GM19467 (cell line): ENCODE measurements around the gene VPS13D.

Experiments used
- ATAC-seq: cut with Tn5 transposase; IDR thresholded peaks from one replicate; pipeline ENCODE4 v1.9.1; 2021; ENCODE audit warnings: mild to moderate bottlenecking, moderate library complexity; ENCODE audit not compliant: unreplicated experiment

VPS13D gene

DNA sequence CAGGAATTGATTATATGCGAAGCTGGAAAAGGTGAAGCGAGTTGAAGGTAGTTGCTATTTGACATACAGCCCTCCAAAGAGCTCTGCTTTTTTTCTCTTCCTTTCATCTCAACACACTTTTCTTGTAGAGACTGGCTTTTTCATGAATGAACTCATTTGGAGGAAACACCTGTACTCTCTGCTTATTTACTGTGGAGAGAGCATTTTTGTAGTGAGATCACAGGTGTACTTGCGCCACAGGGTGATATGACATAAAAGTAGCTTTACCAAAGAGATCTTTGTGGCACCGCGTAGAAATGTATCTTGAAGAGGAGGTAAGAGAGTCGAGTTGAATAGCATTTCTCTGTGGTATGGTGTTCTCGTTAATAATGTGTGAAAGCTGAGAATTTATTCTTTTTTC lies 187.6 kb downstream of the VPS13D start:
- ATAC-seq: no peak

DNA sequence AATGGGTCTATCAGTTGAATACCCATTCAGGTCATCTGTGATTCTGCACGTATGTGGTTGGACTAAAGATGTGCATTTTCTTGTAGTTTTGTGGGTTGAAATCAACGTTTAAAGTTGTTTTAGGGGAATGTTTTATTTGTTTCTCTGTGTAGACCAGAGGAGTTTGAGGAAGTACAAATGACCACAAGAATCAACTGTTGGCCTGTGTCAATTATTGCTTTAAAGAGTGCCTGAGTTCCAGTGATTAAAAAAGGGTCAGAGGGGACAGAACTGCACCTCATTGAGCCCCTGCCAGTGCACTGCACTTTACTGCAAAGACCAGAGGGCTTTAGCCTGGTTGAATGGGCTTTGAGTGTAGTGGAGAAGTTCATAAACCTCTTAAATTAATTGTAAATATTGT lies 190.3 kb downstream of the VPS13D start:
- ATAC-seq: no peak

DNA sequence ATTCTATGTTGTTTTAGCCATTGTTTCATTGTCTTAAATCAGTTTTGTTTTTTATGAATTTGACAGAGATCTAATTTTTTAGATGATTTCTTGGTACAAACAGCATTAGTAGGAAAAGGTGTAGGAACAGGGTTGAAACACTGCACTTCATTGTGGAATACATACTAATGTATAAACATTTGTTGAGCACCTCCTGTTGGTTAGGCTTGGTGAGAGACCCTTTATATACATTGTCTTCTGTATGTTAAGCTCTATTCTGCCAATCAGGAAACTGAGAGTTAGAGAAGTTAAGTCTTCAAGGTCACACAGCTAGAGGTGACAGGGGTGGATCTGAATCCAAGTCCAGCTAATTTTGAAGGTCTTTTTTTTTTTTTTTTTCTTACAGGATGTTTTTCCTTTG lies 192.7 kb downstream of the VPS13D start:
- ATAC-seq: no peak

DNA sequence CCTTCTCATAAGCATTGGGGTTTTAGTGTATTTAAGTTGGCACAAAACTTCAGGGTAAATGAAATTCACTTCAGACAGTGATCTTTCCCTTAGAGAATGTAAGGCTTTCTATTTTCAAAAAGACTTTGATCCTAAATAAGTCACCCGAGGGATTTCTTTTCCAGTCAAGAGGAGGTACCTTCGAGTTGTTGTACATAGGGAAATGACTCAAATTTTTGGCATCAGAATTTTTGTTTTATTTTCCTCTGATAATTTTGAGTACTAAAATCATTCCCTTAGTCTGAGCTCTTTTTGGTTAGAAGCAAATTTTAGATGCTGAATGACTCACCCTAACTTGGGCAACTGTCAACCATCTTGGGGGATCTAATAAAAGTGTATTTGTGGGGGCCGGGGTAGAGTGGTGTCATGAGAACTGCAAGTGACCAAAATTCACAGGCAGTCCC lies 194.3 kb downstream of the VPS13D start:
- no peak for ATAC-seq

DNA sequence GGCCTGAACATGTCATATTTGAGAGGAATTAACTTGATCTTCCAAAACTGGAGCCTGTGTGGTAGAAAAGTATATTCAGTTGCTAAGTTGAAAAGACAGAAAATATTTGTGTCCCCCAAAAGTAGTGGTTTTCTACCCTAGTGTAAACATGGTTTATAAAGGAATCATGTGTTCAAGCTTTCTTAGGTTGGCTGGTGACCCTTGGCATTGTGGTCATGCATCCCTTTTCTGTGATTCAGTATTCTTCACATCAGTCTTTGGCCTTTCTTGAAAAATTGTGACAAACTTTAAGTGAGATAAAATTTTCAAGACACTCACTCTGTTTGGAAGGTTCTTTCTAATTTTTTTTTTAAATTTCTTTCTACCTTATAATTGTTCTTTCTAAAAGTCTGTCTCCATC lies 195.0 kb downstream of the VPS13D start:
- no peak for ATAC-seq

DNA sequence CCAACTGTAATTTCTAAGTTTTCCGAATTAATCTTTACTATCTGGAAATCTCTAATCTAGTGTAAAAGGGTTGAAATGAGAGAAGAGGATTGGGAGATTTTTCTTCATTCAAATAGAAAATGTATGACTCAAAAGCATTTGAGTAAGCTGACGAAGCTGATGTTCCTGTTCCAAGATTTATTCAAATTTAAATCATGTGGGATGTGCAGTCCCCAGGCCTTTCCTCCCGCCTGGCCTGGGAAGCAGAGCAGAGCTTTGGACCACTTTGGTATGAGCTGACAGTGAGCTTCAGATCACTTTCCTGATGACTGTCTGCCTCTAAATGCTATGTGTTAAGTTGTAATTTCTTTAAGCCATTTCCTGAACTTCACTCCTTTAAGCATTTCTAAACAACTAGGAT lies 196.2 kb downstream of the VPS13D start:
- ATAC-seq: no peak

DNA sequence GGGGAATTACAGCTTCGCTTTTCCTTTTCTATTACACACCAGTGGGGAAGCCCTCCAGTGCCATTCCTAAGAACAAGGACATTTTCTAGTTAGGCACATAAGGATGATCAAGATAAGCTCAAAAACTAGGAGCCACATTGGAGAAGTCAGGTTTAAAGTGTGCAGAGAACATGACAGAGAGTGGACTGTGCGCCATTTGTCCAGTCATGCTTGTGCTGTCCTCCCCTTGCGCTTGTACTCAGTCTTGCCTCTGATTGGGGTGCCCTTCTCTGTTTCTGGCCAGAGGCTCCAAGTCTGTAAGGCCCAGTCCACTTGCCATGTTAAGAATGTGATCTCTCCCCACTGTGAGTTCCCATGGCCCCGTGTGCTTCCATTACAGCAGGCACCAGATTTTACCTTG lies 198.5 kb downstream of the VPS13D start:
- ATAC-seq: no peak

DNA sequence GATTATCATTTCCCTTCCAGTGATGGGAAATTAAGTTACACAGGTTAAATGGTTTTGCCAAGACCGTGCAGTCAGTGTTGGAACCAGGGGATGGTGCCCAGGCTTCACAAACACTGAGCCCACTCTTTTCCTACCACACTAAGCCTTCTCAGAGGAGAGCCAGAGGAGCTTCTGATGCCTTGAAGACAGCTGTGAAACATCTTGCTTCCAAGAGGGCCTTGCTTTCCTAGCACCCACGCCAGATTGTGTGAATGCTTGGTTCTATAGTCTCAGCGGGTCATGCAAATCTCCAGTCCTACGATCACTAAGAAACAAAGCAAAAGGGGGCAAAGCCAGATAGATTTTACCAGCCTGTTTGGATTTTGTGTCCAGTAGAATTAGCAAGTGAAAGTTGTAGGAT lies 200.7 kb downstream of the VPS13D start:
- ATAC-seq: no peak

DNA sequence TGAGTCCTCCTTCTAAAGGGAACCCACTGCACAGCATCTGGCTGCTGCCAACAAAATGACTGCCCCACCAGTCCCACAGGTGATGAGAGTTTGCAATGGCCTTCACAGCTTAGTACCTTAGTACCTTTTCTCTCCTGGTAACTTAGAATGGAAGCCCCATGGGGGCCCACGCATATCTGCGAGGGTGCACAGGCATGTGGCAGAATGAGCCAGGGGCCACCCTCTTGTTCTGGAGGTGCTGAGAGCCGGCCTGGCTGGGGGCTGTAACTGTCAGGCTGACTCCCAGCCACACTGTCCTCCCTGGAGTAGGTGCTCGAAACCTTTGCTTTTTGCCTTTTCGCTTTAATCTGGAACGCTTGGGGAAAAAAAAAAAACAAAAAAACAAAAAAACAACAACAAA lies 203.1 kb downstream of the VPS13D start:
- ATAC-seq: no peak

DNA sequence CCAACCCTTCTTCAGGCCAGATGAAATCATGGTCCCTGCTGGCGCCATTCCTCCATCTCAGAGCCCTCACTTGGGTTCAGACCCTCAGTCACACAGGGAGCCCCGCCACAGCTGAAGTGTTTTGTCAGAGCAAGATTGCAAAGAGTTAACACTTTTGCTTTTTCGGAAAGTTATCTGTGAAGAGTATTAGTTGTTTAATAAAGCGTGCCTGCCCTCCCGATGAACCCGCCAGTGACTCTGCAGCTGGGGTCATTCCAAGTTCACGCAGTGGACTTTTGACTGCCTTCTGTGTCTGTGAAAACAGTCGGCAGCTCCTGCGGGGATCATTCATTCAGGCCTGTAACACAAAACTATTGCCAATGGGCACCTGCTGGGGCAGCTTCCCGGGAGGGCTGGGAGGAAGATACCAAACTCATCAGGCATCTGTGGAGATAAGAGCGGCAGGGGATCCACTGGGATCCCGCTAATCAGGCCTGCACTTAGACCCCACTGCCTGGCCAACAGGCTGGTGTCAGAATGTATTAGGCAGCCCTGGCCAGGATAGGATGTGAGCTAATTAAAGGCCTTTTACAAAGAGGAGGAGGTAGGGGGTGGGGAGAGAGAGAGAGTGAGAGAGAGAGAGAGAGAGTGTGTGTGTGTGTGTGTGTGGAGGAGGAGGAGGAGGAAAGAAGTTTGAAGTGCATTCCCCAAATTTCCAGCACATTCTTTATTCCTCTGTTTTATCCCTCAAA lies 203.7 kb downstream of the VPS13D start:
- ATAC-seq: no peak

DNA sequence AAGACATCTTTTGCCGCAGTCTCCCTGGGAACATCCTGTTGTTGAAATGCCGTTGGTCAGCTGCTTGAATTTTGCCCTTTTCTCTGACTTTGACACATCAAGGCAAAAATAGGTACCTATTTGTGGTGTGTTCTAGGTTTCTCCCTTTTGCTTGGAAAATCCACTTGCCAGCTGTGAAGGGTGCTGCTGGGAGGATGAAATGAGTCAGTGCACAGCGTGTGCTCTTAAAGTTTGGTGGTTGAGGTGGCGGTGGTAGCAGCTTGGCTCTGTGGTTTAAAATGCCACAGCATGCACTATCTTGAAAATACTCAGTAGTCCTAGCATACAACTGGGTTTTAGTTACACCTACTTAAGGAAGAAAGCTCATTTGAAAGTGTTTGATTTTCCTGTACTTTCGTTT lies 204.3 kb downstream of the VPS13D start:
- no peak for ATAC-seq

DNA sequence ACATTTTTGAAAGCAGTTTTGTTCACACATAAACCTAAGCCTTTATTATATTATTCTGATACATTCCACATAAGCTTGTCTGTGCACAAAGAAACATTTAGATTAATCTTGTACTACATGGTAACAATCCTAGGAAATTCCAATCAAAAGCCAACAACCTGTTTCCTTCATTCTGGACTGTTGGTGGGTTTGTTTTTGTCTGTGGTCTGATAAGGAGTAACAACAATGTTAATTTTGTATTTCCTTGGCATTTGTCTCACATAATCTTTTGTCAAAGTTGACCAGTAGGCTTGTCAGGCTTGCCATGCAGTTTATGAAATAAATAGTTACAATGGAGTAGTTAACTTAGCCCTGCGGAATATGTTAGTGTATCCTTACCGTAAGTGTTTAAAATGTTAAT lies 204.9 kb downstream of the VPS13D start:
- no peak for ATAC-seq

DNA sequence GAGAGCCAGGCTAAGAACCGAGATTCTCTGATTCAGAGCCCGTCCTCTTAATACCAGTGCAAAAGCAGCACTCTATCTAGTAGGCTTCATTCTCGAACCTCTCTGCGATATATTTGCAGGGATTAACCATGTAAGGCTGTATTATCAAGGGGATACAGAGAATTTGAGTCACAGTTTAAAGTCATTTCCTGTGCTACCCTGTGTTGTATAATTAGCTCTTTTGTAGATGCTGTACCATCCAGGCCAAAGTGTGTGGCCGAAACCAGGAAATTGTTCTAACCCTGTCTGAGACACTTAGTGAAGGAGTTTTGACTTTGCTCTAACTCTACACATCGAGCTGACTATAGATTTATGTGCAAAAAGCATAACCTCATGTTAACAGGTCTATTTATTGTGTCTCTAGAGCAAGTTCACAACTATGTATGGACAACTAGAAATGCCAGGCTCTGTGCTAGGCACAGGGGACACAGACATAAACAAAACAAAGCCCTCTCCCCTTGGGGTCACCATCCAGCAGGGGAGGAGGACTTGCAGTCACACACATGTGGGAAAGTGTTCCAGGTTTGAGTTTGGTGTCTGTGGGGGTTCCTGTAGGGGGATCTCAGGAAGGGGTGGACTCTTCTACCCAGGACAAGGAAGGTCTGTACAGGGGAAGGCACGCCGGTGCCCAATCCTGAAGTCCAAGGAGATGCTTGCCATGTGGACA lies 206.0 kb downstream of the VPS13D start:
- peak; percentile 74 for ATAC-seq

DNA sequence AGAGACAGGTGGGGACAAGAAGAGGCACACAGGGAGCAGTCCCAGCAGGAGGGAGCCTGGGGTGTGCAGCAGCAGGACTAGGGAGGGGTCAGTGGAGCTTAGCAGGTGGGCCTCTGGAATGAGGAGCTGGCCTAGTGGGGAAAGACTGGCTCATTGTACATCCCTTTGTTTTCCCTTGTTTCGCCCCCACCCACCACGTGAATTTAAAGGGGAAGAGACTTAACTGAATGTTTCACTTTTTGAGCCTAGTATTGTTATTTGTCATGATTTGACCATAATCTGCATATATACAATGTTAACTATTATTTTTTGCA lies 206.5 kb downstream of the VPS13D start:
- no peak for ATAC-seq

DNA sequence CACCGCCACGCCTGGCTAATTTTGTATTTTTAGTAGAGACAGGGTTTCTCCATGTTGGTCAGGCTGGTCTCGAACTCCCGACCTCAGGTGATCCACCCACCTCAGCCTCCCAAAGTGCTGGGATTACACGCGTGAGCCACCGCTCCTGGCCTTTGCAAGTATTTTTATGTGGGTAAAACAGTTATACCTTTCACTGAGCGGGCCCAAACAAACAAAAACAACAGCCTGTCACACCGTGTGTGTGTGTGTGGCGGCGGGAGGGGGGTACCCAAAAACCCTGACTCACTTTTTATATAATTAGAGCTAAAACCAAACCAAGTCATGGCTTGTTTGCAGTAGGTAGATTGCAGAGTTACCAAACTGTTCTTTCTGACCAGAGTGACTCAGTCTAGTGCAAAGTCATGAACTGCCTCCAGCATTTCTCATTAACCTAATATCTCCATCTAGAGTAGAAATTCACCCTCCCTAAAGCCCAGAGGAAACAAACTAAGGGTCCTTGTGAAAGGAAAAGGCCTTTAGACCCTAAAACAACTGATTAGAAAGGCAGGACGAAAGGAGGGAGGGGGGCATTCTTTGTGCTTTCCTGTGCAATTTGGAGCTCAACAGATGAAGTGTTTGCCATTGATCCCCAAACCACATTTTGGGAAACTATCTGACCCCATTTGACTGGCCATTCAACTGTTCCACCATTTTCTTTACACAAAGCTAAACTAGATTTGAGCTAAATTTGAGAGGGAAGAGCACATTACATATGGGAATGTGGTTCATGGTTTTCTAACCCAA lies 207.2 kb downstream of the VPS13D start:
- no peak for ATAC-seq

DNA sequence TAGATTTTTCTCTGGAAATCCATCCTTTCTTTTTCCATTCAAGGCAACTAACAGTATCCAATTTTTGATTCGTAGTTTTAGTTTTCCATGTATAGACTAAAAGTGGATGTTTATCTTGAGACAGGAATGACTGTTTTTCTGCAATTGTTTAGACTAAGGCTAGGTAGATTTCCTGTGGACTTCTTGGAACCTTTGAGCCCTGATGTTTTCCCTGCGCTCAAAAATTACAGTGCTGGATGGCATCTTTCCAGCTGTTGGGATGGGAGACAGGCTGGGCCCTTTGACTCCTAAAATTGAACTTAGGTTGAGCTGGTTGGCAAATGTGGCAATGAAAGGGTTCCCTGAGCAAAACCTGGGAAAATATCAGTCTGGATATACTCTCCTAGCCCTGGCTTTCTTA lies 207.8 kb downstream of the VPS13D start:
- no peak for ATAC-seq

DNA sequence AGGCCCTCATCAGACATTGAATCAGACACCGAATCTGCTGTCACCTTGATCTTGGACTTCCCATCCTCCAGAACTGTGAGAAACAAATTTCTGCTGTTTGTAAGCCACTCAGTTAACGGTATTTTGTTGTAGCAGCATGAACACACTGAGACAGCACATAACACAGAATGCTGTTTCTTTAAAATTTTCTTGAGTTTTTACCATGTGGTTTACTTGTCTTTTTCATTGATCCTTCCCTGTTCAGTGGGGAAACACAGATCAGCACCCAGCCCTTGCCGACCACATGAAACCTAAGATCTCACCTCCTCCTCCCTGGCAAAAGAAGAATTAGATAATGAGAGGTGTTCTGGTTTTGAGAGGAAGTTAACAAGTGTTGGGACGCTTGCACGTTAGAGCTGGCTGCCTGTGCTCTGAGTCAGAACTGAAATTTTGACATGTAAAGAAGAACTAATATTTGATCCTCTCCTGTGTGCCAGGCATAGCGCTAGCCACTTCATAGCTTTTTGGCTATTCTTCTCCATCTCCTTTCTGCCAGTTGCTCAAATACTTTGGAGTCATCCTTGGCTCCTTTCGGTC lies 208.6 kb downstream of the VPS13D start:
- no peak for ATAC-seq

DNA sequence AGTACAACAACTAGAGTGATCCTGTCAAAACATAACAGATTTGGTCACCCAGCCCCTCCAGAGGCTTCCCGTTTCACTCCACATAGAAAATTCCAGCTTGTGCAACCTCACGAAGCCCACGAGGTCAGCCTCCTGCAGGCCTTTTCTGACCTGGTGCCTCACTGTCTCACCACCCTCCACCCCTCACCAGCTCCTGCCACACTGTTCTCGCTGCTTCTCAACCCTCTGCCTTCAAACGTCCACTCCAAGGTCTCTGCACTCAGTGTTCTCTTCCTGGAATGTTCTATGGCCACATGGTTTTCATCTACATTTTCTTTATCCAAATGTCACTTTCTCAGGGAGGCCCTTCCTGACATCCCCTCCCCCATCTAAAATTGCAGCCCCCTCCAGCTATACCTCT lies 209.2 kb downstream of the VPS13D start:
- no peak for ATAC-seq

DNA sequence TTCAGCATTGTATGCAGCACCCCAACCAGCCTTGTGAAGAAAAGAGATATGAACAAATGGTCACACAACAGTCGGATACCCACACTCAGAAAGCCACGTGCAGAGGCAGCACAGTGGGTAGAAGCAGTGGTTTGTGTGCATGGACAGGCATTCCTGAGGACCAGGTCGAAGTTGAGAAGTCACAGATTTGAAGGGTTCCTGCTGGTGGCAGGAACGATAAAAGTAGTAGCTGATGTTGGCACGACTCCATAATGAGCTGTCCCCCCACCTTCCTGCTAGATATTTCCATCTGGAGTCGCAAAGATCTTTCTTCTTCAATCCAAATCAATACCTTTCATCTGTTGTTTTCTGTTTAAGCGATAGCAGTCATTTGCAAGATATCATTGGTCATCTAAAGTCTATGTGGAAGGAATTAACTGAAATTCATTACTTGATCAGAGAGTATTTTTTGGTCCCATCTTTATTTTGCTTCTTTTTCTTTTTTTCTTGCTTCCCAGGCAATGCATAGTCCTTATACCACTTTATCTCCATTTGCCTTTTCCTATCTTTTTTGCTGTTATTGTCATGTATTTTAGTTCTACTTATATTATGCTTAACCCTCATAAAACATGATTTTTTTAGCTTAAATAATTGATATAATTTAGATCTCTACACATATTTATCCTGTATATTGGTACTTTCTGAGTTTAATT lies 211.7 kb downstream of the VPS13D start:
- ATAC-seq: no peak

DNA sequence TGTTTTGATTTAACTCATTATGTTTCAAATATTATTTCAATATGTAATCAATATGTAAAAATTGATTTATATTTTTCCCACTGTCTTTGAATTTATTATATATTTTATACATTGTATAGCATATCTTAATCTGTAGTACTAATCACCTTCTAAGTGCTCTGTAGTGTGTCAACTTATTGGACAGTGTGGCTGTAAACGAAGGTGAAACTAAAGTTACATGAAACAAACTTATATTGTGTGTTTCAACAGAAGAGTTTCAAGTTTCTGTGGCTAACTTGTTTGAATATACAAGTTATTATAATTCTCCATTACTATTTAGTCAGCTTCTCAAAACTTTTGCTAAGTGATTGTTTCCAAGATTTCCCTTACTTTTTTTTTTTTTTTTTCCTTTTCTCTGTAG lies 212.4 kb downstream of the VPS13D start:
- no peak for ATAC-seq

DNA sequence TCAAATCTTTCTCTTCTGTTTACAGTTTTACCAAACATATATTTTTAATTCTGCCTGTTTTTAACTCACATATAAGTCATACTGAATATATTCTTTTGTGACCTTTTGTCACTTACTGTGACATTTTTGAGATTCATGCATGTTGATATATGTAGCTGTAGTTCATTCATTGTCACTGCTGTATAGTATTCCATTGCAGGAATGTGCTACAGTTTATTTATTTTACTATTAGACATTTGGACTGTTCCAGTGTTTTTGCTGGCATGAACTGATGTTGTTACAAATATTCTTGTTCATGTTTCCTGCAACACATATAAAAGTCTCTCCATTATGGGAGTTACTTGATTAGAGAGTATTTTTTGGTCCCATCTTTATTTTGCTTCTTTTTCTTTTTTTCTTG lies 213.3 kb downstream of the VPS13D start:
- ATAC-seq: no peak
